NCI-H1105 treated with DMSO at 0.1 percent for 48 hours (cell line): ENCODE data around the gene SNAP29.
A peak's percentile ranks its signal among the peaks of the same experiment; 100 is the strongest.
"Not testable (repeated sequence)": the region's sequence is repeated elsewhere in the genome, so short reads cannot be mapped to it uniquely, and the experiment has no call there.

Source experiments
- DNase-seq: peaks from one replicate; lab custom pipeline; 2025; lab: John Stamatoyannopoulos, UW

Gene SNAP29

GRCh38 chr22:20901093-20902033, 42.6 kb downstream of the SNAP29 start:
- not testable (repeated sequence) for DNase-seq

DNA sequence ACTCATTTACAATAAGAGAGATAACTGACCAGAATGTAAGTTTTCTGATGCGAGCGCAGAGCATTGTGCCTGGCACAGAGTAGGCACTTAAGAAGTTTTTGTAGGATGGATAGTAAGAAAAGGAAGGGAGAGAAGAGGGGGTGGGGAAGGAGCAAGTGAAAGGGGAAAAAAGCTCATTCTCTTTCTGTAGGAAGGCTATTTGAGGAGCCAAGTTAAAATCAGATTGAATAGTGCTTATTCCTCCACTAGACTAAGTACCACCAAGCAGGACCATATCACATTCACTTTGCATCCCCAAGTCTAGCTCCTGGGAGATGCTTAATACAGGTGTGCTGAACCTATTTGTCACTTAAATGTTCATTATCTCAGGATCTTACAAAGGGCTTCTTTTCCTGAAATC, 44.3 kb downstream of the SNAP29 start:
- DNase-seq = no peak

- no peak for DNase-seq
Measured at GRCh38 chr22:20904008-20904979, 45.5 kb downstream of the SNAP29 start.

GRCh38 chr22:20904980-20905355, 46.2 kb downstream of the SNAP29 start:
- no peak for DNase-seq

GRCh38 chr22:20905415-20906386, 46.9 kb downstream of the SNAP29 start:
- no peak for DNase-seq

DNA sequence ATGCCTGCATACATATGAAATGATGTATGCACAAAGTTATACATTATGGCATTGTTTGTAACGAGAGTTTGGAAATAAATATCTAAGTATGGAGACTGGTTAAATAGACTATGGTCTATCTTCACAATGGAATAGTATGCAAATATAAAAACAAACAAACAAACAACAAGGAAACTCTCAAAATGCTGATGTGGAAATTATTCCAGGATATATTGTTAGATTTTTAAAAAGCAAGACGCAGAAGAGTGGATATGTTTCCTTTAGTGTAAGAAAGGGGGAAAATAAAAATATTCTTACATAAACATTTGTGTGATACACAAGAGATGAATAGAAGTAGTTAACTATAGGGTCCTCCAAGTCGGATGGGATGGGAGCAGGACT, 47.6 kb downstream of the SNAP29 start:
- DNase-seq = no peak

GRCh38 chr22:20908717-20909116, 49.9 kb downstream of the SNAP29 start:
- not testable (repeated sequence) for DNase-seq

GRCh38 chr22:20909543-20910303, 50.9 kb downstream of the SNAP29 start:
- no peak for DNase-seq

GRCh38 chr22:20912494-20912893, 53.7 kb downstream of the SNAP29 start:
- no peak for DNase-seq

DNA sequence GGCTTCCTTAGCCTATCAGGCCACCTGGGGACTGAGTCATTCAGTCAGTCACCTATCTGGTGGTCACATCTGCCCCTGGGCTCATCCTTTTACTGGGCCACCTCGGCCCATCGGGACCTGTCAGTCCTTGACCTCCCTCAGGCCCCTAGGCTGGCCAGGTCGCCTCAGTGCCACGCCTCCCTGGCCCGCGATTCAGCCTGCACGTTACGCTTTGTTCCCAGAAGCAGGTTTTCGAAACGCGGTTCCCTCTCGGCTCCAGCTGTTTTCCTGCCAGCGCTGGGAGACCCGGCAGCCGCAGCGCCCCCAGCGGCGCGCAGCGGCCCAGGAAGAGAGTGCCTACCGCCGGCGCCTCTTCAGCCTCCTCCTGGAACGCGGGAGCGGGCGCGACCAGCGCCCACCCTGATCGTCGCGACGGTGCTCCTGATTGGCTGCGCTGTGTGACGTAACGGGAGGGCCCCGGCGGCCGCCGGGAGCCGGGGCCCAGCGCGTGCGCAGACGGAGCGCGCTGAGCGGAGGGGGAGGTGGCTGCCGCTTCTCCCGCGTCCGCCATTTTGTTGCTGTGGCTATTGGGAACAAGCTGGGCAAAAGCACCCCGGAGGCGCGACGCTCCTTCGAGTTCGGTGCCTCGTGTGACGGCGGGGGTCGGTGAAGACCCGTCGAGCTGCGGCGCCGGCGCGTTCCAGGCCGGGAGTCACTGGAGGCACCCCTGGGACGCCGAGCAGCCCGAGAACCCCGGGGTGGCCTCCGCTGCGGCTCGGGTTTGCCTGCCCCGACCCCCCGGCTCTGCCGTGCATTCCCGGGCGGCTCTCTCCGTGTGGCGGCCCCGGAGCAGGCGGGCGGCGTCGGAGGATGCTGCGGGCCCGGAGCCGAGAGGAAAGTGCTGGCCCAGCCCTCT, 58.4 kb downstream of the SNAP29 start, which contains the start of gene CRKL:
TSS of gene CRKL (plus strand) at position 492 of the 895 bp plus-strand sequence. CDS start 528 bp downstream, outside the sequence.
- DNase-seq = peak; percentile 94

GRCh38 chr22:20918663-20919218, 59.9 kb downstream of the SNAP29 start:
- DNase-seq = peak; percentile 1

DNA sequence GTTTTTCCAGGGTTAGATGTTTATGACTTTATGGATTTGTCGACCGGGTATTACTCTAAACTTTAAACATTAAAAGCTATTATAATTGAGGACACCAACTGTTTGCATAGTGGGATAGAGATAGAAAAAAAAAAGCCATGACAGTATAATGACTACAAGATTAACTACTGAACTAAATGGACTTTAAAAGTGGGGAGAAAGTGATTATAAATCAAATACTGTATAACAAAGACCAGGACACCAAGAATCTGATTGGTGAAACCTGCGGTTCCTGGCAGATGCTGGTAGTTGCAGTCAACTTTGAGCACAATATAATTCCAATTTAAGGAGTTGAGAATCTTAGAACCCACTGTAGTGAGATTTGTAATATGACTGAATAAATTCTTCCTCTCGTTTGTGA, 60.9 kb downstream of the SNAP29 start:
- peak; percentile 3 for DNase-seq

DNA sequence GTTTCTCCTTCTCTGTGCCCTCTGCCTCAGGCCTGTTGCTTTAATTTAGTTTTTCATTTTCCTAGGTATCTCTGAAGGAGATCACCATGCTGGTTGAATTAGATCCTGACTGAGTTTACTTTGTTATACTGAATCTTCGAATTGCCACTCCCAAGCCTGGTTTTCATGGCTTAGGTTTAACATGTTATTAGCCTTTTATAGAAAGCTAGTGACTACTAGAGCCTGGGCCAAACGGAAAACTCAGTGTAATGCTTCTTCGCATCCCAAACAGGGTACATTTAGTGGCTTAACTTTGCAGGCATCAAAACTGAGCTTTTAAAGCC, 62.0 kb downstream of the SNAP29 start:
- no peak for DNase-seq

GRCh38 chr22:20922141-20922751, 63.4 kb downstream of the SNAP29 start:
- no peak for DNase-seq

- DNase-seq = no peak
Measured at GRCh38 chr22:20926243-20926642, 67.4 kb downstream of the SNAP29 start.

DNA sequence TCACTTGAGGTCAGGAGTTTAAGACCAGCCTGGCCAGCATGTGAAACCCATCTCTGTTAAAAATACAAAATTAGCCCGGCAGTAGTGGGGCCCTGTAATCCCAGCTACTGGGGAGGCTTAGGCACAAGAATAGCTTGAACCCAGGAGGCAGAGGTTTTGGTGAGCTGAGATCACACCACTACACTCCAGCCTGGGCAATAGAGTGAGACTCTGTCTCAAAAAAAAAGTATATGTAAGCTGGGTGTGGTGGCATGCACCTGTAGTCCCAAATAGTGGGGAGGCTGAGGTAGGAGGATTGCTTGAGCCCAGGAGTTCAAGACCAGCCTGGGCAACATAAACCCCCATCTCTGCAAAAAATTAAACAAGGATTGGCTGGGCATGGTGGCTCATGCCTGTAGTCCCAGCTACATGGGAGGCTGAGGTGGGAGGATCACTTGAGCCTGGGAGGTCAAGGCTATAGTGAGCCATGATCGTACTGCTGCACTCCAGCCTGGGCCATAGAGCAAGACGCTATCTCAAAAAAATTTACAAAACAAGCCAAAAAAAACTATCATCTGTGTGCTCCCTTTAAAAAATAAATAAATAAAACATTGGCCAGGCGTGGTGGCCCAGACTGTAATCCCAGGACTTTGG, 69.2 kb downstream of the SNAP29 start:
- DNase-seq = no peak

- no peak for DNase-seq
Measured at GRCh38 chr22:20928573-20928967, 69.8 kb downstream of the SNAP29 start.

GRCh38 chr22:20930004-20930403, 71.2 kb downstream of the SNAP29 start:
- DNase-seq = no peak
